ENCODE data around the gene PTPRN2.

The PTPRN2 gene

DNA sequence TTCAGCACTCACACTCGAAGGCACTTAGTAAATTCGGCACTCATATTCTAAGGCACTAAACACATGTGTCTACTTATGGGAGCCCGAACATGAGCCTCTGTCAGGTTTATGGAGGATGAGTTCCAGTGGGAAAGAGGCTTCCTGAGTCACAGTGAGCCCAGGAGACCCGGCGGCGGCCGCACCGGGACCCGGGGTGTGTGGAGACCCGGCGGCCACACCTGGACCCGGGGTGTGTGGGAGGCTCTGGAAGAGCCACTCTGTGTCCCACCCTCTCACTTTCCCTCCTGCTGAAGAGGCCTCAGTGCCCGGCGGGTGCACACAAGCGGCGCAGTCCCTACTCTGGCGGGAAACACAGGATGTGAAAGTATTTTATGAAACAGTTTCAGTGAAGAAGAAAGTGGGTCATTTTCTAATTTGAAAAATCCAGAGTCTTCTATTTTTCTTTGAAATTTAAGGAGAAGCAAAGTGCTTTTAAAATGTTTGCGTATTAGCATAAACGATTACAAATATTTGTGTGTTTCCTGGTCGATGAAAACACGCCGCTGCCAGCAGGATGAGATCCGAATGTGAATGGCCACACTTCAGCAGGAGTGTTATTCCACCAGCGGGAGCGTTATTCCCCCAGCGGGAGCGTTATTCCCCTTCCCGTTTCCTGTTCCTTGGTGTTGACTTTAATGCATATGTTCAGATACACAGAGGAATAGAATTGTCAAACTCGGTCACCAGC lies 625.7 kb downstream of the PTPRN2 start:
- no peaks in the 10 kb centered on the region for H3K4me1 ChIP-seq (ENCODE audit: control insufficient read depth, insufficient read depth, low read length)
- no peak overlapping the region for H3K9ac ChIP-seq (ENCODE audit: low read length)
- H3K27ac ChIP-seq (ENCODE audit: low read depth, low read length), result no peak overlapping the region
- no peak overlapping the region for H3K4me3 ChIP-seq (ENCODE audit: low read length)
- H3K27me3 ChIP-seq (ENCODE audit: control insufficient read depth, insufficient read depth, low read length), result no peaks in the 10 kb centered on the region
- no peaks in the 10 kb centered on the region for H3K36me3 ChIP-seq (ENCODE audit: control insufficient read depth, insufficient read depth, low read length)

DNA sequence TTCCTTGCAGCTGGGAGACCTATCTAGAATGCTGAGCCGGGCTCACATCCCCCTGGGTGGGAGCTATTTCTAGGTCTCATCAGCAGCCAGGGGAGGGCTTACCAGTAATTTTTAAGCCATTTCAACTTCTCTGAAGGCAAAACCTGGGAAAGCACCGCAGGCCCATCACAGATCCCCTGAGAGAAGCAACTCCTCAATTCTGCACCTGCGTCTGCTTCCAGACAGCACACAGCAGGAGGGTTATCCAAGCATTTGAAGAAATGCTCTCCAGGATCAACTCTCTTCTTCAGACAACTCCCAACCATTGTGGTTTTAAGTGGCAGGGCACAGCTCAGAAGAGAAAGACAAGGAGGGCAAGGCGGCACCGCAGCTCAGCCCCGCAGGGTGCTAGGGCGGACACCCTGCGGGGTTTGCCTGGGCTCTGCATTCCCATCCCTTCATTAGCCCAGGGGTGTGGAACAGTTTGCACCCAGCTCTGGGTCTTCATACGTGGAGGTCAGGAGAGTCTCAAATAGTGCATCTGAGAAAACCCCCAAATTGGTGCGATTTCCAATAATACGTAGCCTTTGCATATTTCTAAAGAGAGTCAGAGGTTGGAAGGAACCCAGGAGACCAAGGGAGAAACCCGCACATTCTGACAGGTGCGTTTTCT lies 632.1 kb downstream of the PTPRN2 start:
- Histone ChIP-seq H3K27me3 (ENCODE audit: control insufficient read depth, insufficient read depth, low read length) (peaks cover 2% of the 10 kb centered on the region), H3K27ac (ENCODE audit: low read depth, low read length) (no peak overlapping the region), H3K9ac (ENCODE audit: low read length) (no peak overlapping the region)

GRCh38 chr7:157954901-157955300 lies 632.7 kb downstream of the PTPRN2 start:
- no peak overlapping the region for H3K9ac ChIP-seq (ENCODE audit: low read length)
- no peak overlapping the region for H3K27ac ChIP-seq (ENCODE audit: low read depth, low read length)

More for the DNA sequence above, 632.1 kb downstream of the PTPRN2 start:
- Histone ChIP-seq H3K4me1 (ENCODE audit: control insufficient read depth, insufficient read depth, low read length) (no peaks in the 10 kb centered on the region), H3K4me3 (ENCODE audit: low read length) (no peak overlapping the region), H3K36me3 (ENCODE audit: control insufficient read depth, insufficient read depth, low read length) (no peaks in the 10 kb centered on the region)

DNA sequence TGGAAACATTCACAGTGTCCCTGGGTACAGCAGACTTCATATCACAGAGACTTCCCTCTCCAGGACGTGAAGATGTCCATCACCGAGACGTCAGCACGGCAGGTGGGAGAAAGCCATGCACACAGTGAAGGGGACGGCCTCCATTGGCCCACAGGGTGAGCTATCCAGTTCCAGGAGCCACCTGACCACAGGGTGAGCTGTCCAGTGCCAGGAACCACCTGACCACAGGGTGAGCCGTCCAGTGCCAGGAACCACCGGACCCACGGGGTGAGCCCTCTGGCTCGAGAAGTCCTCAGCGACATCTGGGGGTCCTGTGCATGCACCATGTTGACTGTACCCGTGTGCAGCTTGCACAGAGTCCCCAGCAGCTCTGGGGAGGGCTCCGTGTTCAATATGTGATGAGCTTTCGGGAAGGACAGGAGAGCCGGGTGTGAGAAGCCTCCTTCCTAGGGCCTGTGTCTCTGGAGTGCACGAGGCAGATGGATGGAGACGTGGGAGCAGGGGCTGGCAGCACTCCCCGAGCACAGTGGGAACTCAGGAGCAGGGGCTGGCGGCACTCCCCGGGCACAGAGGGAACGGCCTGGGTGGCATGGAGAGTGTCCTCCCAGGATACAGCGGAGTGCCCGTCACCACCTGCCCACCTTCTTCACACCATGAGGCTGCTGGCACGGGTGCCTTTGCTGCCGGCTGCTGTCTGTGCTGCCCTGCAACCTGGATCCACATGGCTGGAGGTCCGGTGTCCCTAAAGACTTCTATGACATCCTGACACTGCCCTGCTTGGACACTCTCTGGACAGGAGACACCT lies 634.6 kb downstream of the PTPRN2 start:
- no peak overlapping the region for H3K4me3 ChIP-seq (ENCODE audit: low read length)
- no peak overlapping the region for H3K27ac ChIP-seq (ENCODE audit: low read depth, low read length)
- H3K4me1 ChIP-seq (ENCODE audit: control insufficient read depth, insufficient read depth, low read length), result no peaks in the 10 kb centered on the region
- H3K36me3 ChIP-seq (ENCODE audit: control insufficient read depth, insufficient read depth, low read length), result no peaks in the 10 kb centered on the region
- H3K9ac ChIP-seq (ENCODE audit: low read length), result no peak overlapping the region
- peaks cover 2% of the 10 kb centered on the region for H3K27me3 ChIP-seq (ENCODE audit: control insufficient read depth, insufficient read depth, low read length)

More at GRCh38 chr7:157954901-157955300, 632.7 kb downstream of the PTPRN2 start:
- no peak overlapping the region for H3K4me3 ChIP-seq (ENCODE audit: low read length)
- peaks cover 2% of the 10 kb centered on the region for H3K27me3 ChIP-seq (ENCODE audit: control insufficient read depth, insufficient read depth, low read length)
- H3K4me1 ChIP-seq (ENCODE audit: control insufficient read depth, insufficient read depth, low read length), result no peaks in the 10 kb centered on the region
- H3K36me3 ChIP-seq (ENCODE audit: control insufficient read depth, insufficient read depth, low read length), result no peaks in the 10 kb centered on the region

DNA sequence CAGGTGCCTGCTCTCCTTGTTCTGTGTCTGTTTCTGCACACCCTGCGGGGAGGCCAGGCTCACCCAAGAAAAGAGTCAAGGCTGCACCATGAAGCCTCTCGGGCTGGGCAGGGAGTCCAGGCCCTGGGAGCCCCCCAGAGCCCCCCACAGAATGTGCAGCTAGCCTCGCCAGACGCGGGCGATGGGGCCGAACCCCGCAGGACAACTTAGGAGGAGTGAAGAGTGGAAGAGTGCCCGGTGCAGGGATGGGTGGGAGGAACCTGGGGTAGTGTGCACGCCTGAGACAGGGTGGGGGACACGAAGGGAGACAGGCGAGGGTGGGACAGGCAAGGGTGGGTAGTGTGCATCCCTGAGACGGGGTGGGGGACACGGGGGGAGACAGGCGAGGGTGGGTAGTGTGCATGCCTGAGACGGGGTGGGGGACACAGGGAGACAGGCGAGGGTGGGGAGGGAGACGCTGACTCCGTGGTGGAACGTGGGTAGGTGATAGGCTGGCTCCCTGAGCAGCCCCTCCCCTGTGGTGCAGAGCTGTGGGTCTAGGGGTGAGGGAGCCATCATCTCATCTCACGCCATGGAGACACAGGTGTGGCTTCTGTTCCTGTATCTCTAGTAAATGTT lies 635.5 kb downstream of the PTPRN2 start:
- H3K36me3 ChIP-seq (ENCODE audit: control insufficient read depth, insufficient read depth, low read length), result no peaks in the 10 kb centered on the region
- no peak overlapping the region for H3K27ac ChIP-seq (ENCODE audit: low read depth, low read length)
- H3K27me3 ChIP-seq (ENCODE audit: control insufficient read depth, insufficient read depth, low read length), result peaks cover 2% of the 10 kb centered on the region
- no peaks in the 10 kb centered on the region for H3K4me1 ChIP-seq (ENCODE audit: control insufficient read depth, insufficient read depth, low read length)
- no peak overlapping the region for H3K9ac ChIP-seq (ENCODE audit: low read length)
- no peak overlapping the region for H3K4me3 ChIP-seq (ENCODE audit: low read length)

DNA sequence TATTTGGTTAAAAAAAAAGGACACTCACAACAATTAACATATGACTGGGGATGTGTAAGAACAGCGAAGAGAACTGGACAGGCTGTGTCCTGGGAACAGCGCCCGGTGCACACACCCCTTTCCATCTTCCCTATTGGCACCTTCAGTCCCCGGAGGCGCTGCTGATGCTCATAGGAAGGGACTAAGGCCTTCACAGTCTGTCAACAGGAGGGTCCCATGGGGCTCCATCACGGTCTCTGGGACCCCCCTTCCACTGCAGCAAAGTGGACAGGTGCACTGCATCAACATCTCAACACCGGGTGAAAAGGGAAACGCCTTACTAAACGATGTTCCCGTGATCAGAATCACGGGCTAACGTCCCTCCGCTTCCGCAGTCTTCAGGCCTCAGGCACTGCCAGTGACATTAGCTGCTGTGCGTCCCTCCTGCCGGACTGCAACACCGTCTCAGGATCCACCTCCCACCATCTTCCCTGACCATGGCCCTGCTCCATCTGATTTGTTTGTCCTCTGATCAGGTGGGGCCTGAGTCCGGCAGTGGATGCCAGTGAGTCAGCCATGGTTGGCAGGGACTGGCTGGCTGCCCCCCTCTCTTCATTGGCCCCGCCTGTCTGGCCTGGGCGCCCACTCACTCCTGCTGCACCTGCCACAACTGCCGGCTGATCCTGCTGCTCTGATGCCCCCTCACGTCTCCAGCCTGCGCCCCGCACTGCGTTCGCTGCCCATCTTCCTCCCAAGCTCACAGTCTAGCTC lies 636.1 kb downstream of the PTPRN2 start:
- Histone ChIP-seq H3K4me1 (ENCODE audit: control insufficient read depth, insufficient read depth, low read length) (no peaks in the 10 kb centered on the region), H3K27ac (ENCODE audit: low read depth, low read length) (no peak overlapping the region), H3K9ac (ENCODE audit: low read length) (no peak overlapping the region), H3K4me3 (ENCODE audit: low read length) (no peak overlapping the region), H3K27me3 (ENCODE audit: control insufficient read depth, insufficient read depth, low read length) (peaks cover 2% of the 10 kb centered on the region), H3K36me3 (ENCODE audit: control insufficient read depth, insufficient read depth, low read length) (no peaks in the 10 kb centered on the region)

DNA sequence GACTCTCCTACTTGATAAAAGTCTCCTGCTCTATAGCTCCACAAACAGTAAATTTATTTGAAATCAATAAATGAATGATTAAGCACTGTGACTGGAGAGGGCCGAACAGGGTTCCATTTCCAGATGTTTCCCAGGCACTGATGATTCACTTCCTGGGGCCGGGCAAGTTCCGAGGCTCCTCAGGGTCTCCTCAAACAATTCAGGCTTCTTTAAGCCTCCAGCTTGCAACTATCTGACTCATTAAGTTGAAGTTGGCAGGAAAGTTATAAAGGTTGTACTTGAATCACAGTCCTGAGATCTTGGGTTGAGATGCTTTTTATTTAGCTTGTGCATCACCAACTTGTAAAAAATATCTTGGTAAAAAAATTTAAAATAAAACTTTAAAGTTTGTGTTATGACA lies 637.9 kb downstream of the PTPRN2 start:
- H3K4me3 ChIP-seq (ENCODE audit: low read length), result no peak overlapping the region
- no peak overlapping the region for H3K9ac ChIP-seq (ENCODE audit: low read length)
- no peaks in the 10 kb centered on the region for H3K4me1 ChIP-seq (ENCODE audit: control insufficient read depth, insufficient read depth, low read length)
- peaks cover 2% of the 10 kb centered on the region for H3K27me3 ChIP-seq (ENCODE audit: control insufficient read depth, insufficient read depth, low read length)
- no peak overlapping the region for H3K27ac ChIP-seq (ENCODE audit: low read depth, low read length)
- no peaks in the 10 kb centered on the region for H3K36me3 ChIP-seq (ENCODE audit: control insufficient read depth, insufficient read depth, low read length)

- Histone ChIP-seq H3K4me3 (ENCODE audit: low read length) (no peak overlapping the region), H3K27ac (ENCODE audit: low read depth, low read length) (no peak overlapping the region), H3K9ac (ENCODE audit: low read length) (no peak overlapping the region), H3K36me3 (ENCODE audit: control insufficient read depth, insufficient read depth, low read length) (no peaks in the 10 kb centered on the region), H3K27me3 (ENCODE audit: control insufficient read depth, insufficient read depth, low read length) (no peaks in the 10 kb centered on the region), H3K4me1 (ENCODE audit: control insufficient read depth, insufficient read depth, low read length) (no peaks in the 10 kb centered on the region)
Observed at GRCh38 chr7:157947504-157947903, 640.1 kb downstream of the PTPRN2 start.

- Histone ChIP-seq H3K9ac (ENCODE audit: low read length) (no peak overlapping the region), H3K36me3 (ENCODE audit: control insufficient read depth, insufficient read depth, low read length) (no peaks in the 10 kb centered on the region), H3K4me1 (ENCODE audit: control insufficient read depth, insufficient read depth, low read length) (no peaks in the 10 kb centered on the region), H3K27ac (ENCODE audit: low read depth, low read length) (no peak overlapping the region), H3K4me3 (ENCODE audit: low read length) (no peak overlapping the region), H3K27me3 (ENCODE audit: control insufficient read depth, insufficient read depth, low read length) (no peaks in the 10 kb centered on the region)
Observed at GRCh38 chr7:157946398-157947060, 641.1 kb downstream of the PTPRN2 start.

DNA sequence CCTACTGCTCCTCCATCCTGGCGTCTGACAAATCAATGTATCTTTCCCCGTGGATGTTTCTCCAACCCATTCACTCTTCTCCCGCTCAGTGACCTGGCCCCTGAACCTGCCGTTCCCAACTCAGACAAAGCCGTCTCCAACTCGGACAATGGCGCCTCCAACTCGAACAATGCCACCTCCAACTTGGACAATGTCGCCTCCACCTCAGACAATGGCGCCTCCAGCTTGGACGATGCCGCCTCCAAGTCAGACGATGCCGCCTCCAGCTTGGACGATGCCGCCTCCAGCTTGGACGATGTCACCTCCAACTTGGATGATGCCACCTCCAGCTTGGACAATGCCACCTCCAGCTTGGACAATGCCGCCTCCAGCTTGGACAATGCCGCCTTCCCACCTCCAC lies 642.2 kb downstream of the PTPRN2 start:
- H3K27ac ChIP-seq (ENCODE audit: low read depth, low read length), result no peak overlapping the region
- no peaks in the 10 kb centered on the region for H3K4me1 ChIP-seq (ENCODE audit: control insufficient read depth, insufficient read depth, low read length)
- H3K4me3 ChIP-seq (ENCODE audit: low read length), result no peak overlapping the region
- no peaks in the 10 kb centered on the region for H3K36me3 ChIP-seq (ENCODE audit: control insufficient read depth, insufficient read depth, low read length)
- H3K9ac ChIP-seq (ENCODE audit: low read length), result no peak overlapping the region
- no peaks in the 10 kb centered on the region for H3K27me3 ChIP-seq (ENCODE audit: control insufficient read depth, insufficient read depth, low read length)

- no peaks in the 10 kb centered on the region for H3K4me1 ChIP-seq (ENCODE audit: control insufficient read depth, insufficient read depth, low read length)
- H3K9ac ChIP-seq (ENCODE audit: low read length), result no peak overlapping the region
- H3K27ac ChIP-seq (ENCODE audit: low read depth, low read length), result no peak overlapping the region
- no peaks in the 10 kb centered on the region for H3K36me3 ChIP-seq (ENCODE audit: control insufficient read depth, insufficient read depth, low read length)
- no peaks in the 10 kb centered on the region for H3K27me3 ChIP-seq (ENCODE audit: control insufficient read depth, insufficient read depth, low read length)
- no peak overlapping the region for H3K4me3 ChIP-seq (ENCODE audit: low read length)
Observed at GRCh38 chr7:157944734-157945291, 642.8 kb downstream of the PTPRN2 start.
